ENCODE data around the gene CCDC154.
"Not testable (repeated sequence)": the region's sequence is repeated elsewhere in the genome, so short reads cannot be mapped to it uniquely, and the experiment has no call there.

Gene CCDC154

DNA sequence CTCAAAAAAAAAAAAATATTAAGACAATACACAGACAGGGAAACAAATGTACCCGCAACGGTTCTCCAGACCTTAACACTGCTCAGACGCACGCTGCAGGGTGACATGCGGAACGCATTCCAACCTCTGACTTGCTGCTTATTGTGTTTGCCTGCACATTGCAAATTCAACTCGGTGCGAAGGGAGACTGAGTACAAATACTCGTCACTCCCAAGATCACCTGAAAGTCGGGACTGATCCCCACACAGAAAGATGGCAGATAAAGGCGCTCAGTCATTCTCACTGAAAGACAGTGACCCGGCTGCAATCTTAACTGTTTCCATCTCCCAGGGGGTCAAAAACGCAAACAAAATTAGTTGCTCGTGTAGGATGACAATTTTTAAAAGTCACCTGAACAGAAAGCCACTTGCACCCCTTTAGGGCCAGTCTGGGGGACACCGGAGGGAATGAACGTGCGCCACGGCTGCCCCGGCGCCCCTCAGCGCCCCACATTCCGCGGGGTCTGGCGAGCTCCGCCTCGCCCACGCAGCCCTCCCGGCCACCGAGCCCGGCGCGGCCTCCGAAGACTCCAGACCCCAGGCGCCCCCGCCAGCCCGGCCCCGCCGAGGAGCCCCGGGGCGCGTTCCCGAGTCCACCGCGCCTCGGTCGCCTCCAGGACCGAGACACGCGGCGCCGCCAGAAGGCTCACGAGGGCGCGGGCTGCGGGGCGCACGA lies 29.9 kb upstream of the CCDC154 start:
- no peak for DNase-seq

DNA sequence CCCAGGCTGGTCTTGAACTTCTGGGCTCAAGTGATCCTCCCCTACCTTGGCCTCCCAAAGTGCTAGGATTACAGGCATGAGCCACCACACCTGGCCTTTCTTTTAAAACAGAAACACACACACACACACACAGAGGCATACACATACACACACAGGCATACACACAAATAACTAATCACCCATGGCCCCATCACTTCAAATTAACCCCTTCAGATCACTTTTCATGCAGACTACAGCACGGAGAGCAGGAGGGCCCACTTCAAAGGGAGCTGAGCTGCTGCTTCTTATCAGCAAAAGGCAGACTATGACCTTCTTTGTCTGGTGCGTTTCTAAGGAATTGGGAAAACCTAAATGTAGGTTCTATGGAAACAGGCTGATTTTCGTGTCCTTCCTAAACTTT lies 28.6 kb upstream of the CCDC154 start:
- no peak for DNase-seq

DNA sequence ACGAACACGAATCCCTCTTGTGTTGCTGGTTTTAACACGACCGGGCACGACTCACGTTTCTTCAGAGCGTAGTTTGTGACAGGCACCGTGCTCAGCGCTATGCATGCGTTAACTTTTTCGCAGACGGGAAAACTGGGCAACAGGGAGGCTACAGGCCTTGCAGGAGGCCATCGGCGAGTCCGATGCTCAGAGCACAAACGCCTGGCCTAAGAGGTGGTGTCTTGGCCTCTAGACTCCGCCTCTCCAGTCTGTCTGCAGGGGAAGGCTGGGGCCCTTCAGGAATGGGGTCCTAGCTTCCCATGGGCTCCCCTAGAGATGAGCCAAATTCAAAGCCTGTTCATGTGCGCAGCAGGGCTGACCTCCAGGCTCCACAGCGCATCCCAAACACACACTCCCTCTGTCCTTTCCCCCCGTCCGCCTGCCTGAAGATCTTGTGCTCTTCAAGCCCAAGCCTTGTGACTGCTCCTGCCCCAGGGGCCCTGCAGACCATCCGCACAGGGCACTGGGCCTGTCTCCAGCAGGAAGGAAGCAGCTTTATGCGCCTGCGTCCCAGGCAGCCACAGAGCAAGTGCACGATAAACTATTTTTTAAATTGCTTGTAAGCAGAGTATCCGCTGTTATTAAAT lies 27.3 kb upstream of the CCDC154 start:
- DNase-seq, result no peak

DNA sequence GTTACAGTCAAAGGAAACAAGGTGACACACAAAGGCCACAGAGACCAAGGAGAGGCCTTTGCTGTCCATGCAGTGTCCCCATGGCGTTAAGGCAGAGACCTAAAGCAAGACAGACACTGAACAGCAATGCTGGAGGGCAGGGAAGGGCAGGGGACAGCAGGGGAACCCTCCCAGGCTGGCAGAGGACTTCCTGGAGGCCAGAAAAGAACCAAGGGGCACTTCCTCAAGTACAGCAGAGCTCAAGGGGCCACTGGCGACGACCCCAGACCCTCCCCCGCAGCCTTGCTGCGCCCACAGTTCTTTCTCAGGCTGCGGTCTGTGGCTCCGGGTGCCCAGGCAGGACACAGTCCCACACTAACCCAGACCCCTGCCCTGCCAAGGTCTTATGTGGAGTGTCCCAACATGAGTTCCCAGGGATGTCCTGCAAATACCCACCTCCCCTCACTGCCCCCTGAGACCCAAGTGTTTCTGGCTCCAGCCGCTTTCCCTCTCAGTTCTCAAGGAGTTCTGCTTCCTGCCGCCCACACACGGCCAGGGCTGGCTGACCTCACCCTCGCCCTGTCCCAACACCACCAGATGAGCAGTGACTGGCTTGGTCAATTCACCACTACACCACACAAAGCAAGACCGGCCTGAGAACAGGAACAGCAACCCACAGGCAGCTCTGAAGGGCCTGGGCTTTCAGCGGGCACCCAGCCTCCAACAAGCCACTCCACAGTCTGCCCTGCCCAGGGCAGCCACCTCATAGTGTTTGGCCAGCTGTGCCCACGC lies 26.3 kb upstream of the CCDC154 start:
- DNase-seq, result peak; percentile 61

DNA sequence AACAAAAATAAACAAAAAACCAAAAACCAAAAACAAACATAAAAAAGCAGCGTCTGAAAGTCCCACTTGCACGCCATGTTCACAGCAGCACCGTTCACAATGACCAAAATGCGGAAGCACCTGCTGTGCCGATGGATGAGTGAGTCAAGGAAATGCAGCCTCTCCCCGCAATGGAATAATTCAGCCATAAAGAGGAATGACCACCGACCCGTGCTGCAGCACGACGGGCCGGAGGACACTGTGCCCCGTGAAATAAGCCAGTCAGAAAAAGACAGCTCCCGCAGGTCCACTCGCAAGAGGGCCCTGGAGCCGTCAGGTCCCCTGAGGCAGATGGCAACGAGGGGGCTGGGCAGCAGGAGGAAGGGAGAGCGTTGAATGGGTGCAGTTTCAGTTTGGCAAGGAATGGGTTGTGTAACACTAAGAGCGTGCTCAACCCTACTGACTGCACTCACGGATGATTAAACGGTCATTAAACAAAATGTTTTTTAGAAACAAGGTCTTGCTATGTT lies 25.4 kb upstream of the CCDC154 start:
- DNase-seq, result peak; percentile 54

DNA sequence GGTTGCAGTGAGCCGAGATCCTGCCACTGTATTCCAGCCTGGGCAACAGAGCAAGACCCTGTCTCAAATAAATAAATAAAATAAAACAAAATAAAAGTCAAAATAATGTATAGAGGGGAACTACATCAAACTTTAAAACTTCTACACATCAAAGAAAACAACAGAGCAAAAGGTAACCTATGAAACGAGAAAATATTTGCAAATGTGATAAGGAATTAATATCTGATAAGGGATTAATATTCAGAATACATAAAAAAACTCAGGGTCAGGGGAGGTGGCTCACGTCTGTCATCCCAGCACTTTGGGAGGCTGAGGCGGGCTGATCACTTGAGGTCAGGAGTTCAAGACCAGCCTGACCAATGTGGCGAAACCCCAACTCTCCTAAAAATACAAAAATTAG lies 24.8 kb upstream of the CCDC154 start:
- not testable (repeated sequence) for DNase-seq

DNA sequence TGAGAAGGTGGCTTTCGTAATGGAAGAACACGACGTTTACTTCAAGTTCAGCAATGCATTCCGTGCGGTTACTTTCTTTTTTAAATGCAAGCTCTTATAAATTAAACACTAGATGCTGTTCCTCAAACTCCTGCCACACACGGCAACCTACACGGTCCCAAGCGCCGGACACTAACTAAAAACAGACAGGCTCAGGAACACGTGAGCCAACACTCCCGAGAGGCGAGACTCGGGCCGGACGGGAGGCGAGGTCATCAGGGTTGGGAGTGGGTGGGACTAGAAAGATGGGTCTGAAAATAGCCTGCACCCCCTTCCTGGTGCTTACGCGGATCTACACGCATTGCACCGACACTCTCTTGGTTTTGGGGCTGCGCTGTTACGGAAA lies 24.1 kb upstream of the CCDC154 start:
- no peak for DNase-seq

DNA sequence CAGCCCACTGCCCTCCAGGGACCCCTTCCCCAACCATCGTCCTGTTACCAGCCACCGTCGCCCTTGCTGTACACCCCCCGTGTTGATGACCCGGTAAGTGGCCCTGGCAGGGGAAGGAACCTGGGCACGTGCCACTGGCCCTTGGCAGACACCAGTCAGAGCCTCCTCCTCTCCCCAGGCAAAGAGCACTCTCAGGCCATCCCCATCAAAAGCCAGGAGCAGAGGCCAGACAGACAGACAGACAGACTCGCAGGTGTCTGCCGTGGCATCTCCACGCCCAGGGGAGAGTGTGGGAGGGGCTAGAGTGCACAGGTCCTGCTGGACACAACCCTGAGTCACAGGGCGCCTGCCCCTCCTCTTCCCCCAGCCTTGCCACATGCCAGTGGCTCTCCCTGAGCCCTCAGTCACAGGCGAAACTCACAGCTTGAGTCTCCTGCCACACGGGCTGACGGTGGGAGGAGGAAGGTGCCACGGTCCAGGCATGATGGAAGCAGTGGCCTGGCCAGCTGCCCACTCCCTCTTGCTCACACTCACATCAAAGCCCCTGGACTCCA lies 22.7 kb upstream of the CCDC154 start:
- DNase-seq, result no peak

DNA sequence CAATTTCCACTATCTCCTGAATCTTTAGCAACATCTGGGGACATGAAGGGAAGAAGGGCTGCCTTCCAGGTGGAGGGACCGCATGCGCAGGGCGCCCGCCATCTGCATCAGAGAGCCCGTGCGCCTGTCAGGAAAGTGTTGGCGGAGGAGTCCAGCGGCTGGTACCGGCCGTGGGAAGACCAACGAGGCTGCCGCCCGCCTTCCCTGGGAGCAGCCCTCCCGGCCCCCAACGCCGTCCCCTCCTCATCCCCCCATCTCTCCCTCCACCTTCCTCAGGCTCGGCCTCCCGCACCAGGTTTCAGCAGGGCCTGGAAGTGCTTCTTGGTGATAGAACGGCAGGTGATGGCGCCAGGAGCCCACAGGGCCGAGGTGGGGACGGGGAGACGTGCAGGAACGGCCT lies 21.7 kb upstream of the CCDC154 start:
- DNase-seq, result no peak

DNA sequence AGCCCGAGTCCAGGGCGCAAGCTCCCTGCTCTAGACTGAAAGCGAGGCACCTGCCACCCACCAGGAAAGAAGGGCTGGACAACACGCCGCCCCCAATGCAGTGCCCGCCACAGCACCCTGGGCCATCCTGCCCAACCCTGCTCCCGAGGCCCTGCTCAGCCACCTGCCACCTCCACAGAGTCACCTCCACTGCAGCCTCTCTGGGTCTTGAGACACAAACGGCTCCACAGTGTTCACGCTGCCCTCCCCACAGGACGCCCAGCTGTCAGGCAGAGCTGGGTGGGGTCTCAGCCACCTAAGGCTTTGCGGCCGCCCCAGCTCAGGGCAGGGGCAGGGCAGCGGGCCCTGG lies 21.2 kb upstream of the CCDC154 start:
- no peak for DNase-seq

DNA sequence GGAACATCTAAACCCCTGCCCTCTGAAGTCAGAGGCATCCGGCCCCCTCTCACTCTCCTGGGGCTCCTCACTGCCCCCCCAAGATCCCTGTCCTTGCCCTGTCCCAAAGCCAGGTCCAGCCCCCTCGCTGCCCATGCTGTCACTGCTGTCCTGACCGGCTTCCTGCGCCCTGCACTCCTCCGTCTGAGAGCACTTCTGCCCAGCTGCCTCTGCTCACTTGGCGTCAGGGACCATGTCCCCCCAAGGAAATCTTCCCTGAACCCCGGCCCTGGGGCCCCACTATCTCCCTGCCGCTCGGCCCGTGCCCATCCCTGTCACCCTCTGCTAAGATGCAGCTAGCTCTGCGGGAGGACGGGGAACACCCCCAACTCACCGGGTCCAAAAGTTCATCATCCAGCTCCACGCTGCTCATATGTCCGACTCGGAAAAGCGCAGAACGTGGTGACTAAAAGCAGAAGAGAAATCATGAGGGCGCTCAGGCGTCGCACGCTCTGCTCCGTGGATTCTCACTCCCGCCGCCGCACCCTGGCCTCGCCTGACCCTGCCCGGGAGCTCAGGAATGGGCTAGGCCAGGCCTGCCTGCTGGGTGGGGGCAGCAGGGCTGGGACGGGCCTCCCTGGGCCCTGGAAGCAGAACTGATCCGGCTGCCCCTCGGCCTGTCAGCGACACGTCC lies 20.7 kb upstream of the CCDC154 start:
- no peak for DNase-seq

DNA sequence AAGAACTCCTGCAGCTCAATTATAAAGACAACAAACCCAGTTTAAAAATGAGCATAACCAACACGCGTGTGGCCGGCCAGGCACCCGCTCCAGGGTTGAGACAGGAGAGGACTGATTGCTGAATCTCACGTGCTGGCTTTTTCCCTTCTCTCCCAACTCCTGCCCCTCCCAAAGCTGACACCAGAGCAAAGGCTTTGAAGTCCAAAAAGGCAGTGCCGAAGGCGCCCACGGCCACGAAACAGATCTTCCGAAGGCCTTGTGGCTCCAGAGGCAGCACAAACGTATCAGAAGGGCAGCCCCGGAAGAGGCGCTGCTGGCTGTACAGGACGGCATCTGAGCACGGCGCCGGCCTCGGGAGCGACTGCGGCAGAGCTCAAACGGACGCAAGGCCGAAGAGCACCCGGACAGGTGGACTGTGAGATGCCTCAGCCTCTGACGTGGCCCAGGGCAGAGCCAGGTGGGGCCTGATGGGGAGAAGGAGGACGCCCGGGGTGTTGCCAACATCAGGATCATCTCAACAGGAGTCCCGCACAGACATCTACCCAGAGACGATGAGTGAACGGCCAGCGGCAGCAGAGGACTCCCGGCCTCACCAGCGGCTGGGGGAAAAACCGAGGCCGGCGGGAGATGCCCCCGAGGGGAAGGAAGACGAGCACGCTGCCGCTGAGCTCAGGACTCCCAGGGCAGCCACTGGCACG lies 20.0 kb upstream of the CCDC154 start:
- no peak for DNase-seq

DNA sequence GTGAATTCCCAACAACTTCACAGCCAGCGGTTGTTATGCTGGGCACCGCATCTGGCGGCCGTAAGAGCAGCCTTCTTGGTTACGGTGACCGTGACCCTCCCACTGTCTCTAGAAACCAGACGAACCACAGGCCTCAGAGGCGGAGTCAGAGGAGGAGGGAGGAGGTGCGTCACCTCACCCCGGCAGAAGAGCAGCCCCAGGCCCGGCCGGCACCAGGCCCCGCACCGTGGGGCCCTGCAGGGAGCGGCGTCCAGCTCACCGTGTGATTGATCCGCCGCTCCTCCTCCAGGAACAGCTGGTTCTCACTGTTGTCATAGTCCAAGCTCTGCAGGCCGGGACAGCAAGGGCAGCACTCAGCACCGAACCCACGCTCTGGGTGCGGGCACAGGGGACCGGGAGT lies 16.8 kb upstream of the CCDC154 start:
- DNase-seq, result no peak

DNA sequence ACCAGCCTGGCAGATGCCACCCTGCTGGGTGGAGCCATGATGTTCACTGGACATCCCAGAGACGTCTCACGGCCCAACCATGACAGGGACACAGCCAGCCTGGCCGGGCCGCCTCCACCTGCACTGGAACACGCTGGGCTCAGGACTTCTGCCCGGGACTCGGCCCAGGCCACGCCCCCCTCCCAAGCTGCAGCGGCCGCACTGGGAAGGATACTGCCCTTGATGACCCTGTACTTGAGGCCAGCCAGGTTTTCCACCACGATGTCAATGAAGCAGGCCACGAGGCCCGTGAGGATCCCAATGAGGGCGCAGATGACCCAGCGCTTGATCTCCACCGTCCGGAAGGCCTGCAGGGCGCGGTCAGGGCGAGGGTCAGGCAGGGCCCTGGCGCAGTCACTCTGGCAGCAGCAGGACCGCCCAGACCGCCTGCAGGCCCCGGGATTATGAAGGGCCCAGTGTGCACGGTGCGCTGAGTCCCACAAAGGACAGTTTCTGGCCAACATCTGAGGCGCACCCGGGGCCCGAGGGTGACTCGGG lies 16.3 kb upstream of the CCDC154 start:
- no peak for DNase-seq

DNA sequence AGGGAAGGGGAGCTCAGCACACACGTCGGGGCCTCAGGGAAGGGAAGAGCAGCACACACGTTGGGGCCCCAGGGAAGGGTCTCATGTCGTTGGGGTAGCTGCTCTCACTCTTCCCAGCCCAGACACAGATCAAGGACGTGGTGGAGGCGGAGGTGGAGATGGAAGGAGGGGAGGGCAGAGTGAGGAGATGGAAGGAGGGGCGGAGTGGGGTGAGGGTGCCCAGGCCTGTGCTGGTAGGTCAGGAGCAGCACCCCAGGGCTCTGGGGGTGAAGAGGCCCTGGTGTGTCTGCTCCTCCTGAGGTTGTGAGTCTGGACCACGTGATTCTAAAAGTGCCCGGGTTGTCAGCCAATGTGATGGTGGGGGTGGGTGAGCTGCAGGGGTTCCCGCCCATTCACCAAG lies 15.6 kb upstream of the CCDC154 start:
- no peak for DNase-seq

DNA sequence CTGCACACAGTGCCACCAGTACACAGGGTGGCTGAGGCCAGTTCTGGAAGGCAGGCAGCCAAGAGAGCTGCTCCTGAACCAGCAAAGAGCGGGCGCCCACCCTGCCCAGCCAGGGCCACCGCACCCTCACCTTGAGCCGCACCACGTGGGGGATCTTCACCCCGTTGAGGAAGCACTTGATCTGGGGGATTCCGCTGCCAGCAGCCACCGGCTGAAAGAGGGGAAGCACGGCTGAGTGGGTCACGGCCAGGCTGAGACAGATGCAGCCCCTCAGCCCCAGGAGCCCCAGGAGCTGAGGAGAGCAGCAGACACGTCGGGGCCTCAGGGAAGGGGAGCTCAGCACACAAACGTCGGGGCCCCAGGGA lies 14.6 kb upstream of the CCDC154 start:
- peak; percentile 80 for DNase-seq

DNA sequence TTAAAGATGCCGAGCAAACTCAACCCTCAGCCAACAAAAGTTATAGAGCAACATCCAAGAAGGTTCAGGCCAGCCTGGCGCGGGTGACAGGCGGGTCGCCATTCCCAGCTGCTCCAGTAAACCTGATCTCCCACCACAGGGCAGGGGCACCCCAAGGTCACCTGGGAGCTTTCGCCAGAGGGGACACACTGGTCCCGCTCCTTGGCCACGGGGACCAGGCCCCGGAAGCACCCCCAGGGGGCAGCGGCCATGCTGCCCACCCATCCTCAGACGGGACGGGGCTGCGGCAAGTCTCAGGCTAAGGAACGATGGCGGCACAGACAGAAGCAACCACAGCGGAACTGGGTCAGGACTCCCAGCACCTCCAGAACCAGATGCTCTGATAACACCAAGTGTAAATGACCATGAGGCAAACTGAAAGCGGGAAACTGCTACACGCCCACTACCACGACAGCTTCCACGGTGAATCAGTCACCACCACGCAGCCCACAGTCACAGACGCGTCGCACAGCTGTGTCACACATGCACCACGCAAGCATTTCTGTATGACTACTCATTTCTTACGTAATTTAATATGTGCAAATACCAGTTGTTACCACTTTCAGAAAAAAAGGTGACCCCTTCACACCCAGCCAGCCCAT lies 14.1 kb upstream of the CCDC154 start:
- peak; percentile 51 for DNase-seq

DNA sequence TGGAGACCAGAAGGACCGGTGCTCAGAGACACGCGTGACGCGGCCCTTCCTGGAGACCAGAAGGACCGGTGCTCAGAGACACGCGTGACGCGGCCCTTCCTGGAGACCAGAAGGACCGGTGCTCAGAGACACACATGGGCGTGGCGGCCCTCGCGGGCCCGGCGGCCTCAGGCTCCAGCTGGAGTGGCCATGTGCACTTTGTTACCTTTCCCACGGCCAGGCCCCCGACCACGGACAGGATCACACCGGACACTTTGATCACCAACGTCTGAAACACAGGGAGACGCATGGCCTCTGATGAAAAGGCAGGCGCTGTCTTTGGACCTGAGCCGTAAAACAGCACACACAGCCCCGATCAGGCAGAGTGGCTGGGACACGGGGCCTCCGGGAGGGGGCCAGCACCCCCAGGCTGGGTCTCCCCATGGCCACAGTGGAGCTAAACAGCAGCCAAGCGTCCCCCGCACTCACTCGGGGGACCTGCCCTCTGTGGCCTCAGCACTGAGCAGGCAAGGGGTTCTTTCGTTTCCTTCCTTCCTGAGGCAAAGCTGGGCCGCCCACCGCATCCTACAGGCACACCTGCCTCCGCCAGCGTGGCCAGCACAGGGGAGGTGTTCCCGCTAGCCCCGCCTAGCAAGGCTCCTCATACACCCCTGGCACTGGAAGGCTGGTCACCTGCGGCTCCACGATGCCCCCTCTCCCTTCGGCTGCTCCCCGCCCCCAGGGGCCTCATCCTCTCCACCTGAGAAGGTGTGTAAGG lies 13.3 kb upstream of the CCDC154 start:
- no peak for DNase-seq

DNA sequence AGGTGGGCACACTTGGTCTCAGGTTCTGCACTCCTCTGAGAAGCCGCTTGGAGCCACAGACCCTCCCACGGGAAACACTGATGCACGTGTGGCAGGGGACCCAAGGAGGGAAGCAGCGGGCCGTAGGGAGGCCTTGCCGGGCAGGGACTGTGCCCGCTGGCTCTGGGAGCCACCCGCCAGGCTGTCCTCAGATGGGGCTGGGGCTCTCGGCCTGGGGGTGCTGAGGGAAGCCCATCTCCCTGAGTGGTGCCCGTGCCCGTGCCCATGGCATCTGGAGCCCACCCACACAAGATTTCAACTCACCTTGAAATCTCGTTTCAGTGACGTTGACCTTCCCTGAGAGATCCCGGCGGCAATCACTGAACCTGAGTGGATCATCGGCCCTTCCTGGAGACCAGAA lies 12.6 kb upstream of the CCDC154 start:
- no peak for DNase-seq

DNA sequence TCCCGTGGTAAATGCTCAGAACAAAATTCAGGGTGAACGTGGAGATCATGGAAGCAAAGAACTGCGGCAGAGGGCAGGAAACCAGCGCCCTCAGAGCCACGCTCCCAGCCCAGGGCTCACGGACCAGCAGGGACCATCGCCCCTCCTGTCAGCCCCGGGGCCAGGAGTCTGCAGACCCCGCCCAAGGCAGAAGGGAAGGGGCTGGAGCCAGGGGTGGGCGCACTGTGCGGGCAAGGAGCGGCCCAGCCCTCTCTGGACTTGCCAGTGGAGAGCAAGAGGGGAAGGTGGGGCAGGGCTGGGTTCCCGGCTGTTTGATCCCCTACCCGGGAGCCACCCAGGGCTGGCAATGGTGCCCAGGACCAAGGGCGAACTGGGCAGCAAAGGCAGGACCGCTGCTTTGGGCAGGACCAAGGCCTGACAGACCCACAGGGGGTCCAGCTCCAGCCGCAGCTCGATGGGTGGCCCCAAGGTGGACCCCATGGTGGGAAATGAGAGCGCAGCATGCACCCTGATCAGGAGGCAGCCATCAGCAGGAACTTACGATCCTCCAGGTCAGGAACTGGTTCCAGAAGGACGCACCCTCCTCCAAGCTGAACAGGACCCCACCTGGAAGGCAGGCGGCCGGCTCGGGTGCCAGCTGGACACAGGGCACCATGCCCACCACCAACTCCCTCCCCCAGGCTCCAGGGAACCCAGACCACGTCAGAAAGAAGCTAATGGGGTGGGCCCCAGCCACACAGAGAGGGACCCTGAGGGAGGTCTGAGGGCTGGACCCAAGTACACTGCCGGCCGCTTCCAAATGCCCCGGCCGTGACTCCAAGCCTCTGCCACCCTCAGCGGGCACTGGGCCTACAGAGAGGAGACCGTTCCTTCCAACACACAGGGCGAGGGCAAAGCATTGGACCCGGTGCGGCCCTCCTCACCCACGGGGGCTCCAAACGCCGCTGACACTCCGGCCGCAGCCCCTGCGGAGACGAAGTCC lies 11.1 kb upstream of the CCDC154 start:
- DNase-seq, result no peak
